ENCODE data around the gene DIS3L2. TPM values are rescaled to one million over a fixed set of nuclear protein-coding genes. Genes with fewer than 3 reads are reported as not detected.

DIS3L2 gene
- total and polyA plus RNA-seq, 10 donors, result 9.1 to 59.8 (median 35.4) TPM

DNA sequence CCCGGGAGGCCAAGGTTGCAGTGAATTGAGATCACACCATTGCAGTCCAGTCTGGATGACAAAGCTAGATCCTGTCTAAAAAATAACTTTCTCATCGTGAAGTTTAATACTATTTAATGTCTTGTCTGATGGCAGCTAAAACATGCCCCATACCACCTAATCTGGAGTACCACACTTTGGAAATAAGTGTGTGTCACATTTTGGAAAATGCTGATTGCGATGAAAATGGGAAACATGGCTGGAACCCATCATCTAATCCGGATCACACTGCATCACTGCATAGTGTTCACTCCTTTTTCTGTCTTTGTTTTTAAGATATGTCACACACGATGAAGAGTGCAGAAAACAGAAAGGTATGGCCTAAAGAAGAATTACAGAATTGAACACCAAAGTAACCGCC lies 385.9 kb downstream of the DIS3L2 start:
- Histone ChIP-seq H3K9me3 (peaks cover 0 to 5% (median 0%) of the 10 kb centered on the region in 8 donors), H3K4me1 (peaks cover 0 to 19% (median 12%) of the 10 kb centered on the region in 6 donors), H3K36me3 (no peaks in the 10 kb centered on the region), H3K27me3 (replicated peaks in 1 of 7) (peaks cover 9 to 47% (median 26%) of the 10 kb centered on the region in 7 donors), H3K27ac (no peak overlapping the region), H3K4me3 (no peak overlapping the region)
- no peak for DNase-seq
- intact Hi-C loops (cut with DNase I; ENCODE audit: low total_unique reads), result no loop called here
- 90 to 93% (median 91%) methylated on average over 6 of the region's 6 CpGs for WGBS, 5 donors
- TF ChIP-seq POLR2A (IDR thresholded peaks at IDR 0.05), result no peak
- TF ChIP-seq CTCF (IDR thresholded peaks at IDR 0.05 in 8 of 11, conservative IDR thresholded peaks at IDR 0.05 in 3 of 11), result no peak
- no peak for TF ChIP-seq POLR2AphosphoS5 (IDR thresholded peaks at IDR 0.05)

DNA sequence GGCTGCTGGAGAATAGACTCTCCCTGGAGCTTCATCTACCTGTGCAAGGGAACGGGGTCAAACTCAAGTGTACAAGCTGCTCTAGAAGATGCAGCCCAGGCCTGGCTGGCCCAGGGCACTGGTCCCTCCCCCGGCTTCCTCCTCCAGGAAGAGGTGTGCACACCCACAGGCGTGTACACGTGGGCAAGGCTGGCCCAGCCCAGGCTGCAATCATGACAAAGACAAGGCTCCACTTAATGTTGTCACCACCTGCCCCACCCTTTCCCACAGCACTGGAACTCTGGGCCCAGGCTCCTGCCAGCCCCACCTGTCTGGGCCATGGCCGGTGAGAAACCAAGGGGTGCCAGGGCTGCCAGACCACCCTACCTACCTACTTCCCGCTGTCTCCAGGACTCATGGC lies 387.4 kb downstream of the DIS3L2 start:
- H3K27me3 ChIP-seq (replicated peaks in 1 of 7), result peaks cover 9 to 63% (median 40%) of the 10 kb centered on the region in 7 donors
- intact Hi-C loops (cut with DNase I; ENCODE audit: low total_unique reads), result no loop called here
- WGBS, 5 donors, result 26 to 39% (median 31%) methylated on average over 4 to 6 of the region's 6 CpGs
- H3K27ac ChIP-seq, result no peak overlapping the region
- no peak overlapping the region for H3K4me3 ChIP-seq
- peaks cover 0 to 5% (median 0%) of the 10 kb centered on the region in 8 donors for H3K9me3 ChIP-seq
- TF ChIP-seq POLR2AphosphoS5 (IDR thresholded peaks at IDR 0.05), result no peak
- TF ChIP-seq POLR2A (IDR thresholded peaks at IDR 0.05), result no peak
- TF ChIP-seq CTCF (IDR thresholded peaks at IDR 0.05 in 8 of 11, conservative IDR thresholded peaks at IDR 0.05 in 3 of 11), result no peak
- peaks cover 0 to 24% (median 12%) of the 10 kb centered on the region in 6 donors for H3K4me1 ChIP-seq
- DNase-seq, result peak; percentile 64
- no peaks in the 10 kb centered on the region for H3K36me3 ChIP-seq

- H3K27me3 ChIP-seq (replicated peaks in 1 of 7), result peaks cover 9 to 69% (median 45%) of the 10 kb centered on the region in 7 donors
Measured at GRCh38 chr2:232349546-232349945, 388.0 kb downstream of the DIS3L2 start.

More at GRCh38 chr2:232349546-232349945, 388.0 kb downstream of the DIS3L2 start:
- Histone ChIP-seq H3K27ac (no peak overlapping the region), H3K9me3 (peaks cover 0 to 5% (median 0%) of the 10 kb centered on the region in 8 donors), H3K4me3 (no peak overlapping the region), H3K4me1 (peaks cover 0 to 24% (median 12%) of the 10 kb centered on the region in 6 donors), H3K36me3 (no peaks in the 10 kb centered on the region)
- 60 to 89% (median 82%) methylated on average over 1 to 7 of the region's 7 CpGs for WGBS, 5 donors
- DNase-seq, result peak; percentile 46
- intact Hi-C loops (cut with DNase I; ENCODE audit: low total_unique reads), result no loop called here
- peak in 1 of 3 donors; percentile 18 for TF ChIP-seq POLR2AphosphoS5 (IDR thresholded peaks at IDR 0.05)
- TF ChIP-seq POLR2A (IDR thresholded peaks at IDR 0.05), result no peak
- TF ChIP-seq CTCF (IDR thresholded peaks at IDR 0.05 in 8 of 11, conservative IDR thresholded peaks at IDR 0.05 in 3 of 11), result no peak
